Coronary artery (tissue), 2 donors: ENCODE results near the gene ZNF335.

ENCODE experiments used
- DNase-seq: peaks from one replicate; pipeline ENCODE4 v3.0.0-alpha.2; 2017; ENCODE audit warnings: low spot score
- H3K27ac ChIP-seq, 2 donors: fragments of 200-600 bp; sonication (generic); one replicate each; pipeline ENCODE4 v1.5.1; 2016 to 2019
- H3K4me3 ChIP-seq: fragments of 200-600 bp; sonication (generic); 2 replicates; pipeline ENCODE4 v1.5.1; 2016; ENCODE audit warnings: mild to moderate bottlenecking, moderate library complexity
- CTCF ChIP-seq: fragments of 200-600 bp; sonication (generic); IDR thresholded peaks from one replicate; pipeline ENCODE4 v1.5.1; 2019; ENCODE audit warnings: antibody characterized with exemption

Gene ZNF335

GRCh38 chr20:45971675-45972499, at the start of gene ZNF335:
ZNF335 (minus strand) TSS chr20:45972203; CDS start chr20:45971410, 793 bp downstream.
- TF ChIP-seq CTCF, result peak; percentile 26
- DNase-seq, result peak; percentile 96
- H3K27ac ChIP-seq, result peak within 1 kb of the TSS; percentile 97 to 99
- peak within 1 kb of the TSS; percentile 92 for H3K4me3 ChIP-seq

- no peak overlapping the region for H3K27ac ChIP-seq
- no peak for DNase-seq
- no peak overlapping the region for H3K4me3 ChIP-seq
- no peak for TF ChIP-seq CTCF
Observed at GRCh38 chr20:46020555-46020954, 48.6 kb upstream of the ZNF335 start.

GRCh38 chr20:46018611-46019010, 46.6 kb upstream of the ZNF335 start:
- Histone ChIP-seq H3K27ac (no peak overlapping the region), H3K4me3 (no peak overlapping the region)
- no peak for TF ChIP-seq CTCF
- DNase-seq, result no peak

GRCh38 chr20:46018112-46018511, 46.1 kb upstream of the ZNF335 start:
- no peak for DNase-seq
- Histone ChIP-seq H3K27ac (no peak overlapping the region), H3K4me3 (no peak overlapping the region)
- TF ChIP-seq CTCF, result no peak

- no peak overlapping the region for H3K27ac ChIP-seq
- TF ChIP-seq CTCF, result no peak
- no peak for DNase-seq
- H3K4me3 ChIP-seq, result no peak overlapping the region
Observed at GRCh38 chr20:46017272-46017671, 45.3 kb upstream of the ZNF335 start.

GRCh38 chr20:46014517-46015396, 42.8 kb upstream of the ZNF335 start:
- Histone ChIP-seq H3K4me3 (no peak overlapping the region), H3K27ac (no peak overlapping the region)
- DNase-seq, result no peak
- no peak for TF ChIP-seq CTCF
